Transverse colon (tissue), 4 donors: ENCODE data around the gene GRAP2. TPM values are rescaled to one million over a fixed set of nuclear protein-coding genes. Genes with fewer than 3 reads are reported as not detected.

Experiments used
- DNase-seq: peaks from one replicate; pipeline ENCODE4 v3.0.0-alpha.2; 2019
- H3K27ac ChIP-seq, 4 donors: fragments of 200-600 bp; sonication (generic); 2 replicates each; pipeline ENCODE4 v1.5.1; 2016 to 2018; ENCODE audit warnings: inconsistent platforms in 4 of 4
- H3K27me3 ChIP-seq: fragments of 200-600 bp; sonication (generic); 2 replicates; pipeline ENCODE4 v1.5.1; 2017; ENCODE audit warnings: inconsistent platforms
- H3K36me3 ChIP-seq, 4 donors: fragments of 200-600 bp; sonication (generic); 2 replicates each; pipeline ENCODE4 v1.5.1; 2017 to 2019; ENCODE audit warnings: inconsistent platforms in 4 of 4
- H3K4me1 ChIP-seq, 4 donors: fragments of 200-600 bp; sonication (generic); 2 replicates each; pipeline ENCODE4 v1.5.1; 2017 to 2020; ENCODE audit warnings: inconsistent platforms in 4 of 4
- H3K4me3 ChIP-seq, 4 donors: fragments of 200-600 bp; sonication (generic); 1 replicate in 1 of 4; 2 replicates in 3 of 4; pipeline versions ENCODE4 v1.5.1 to v1.6.1; 2017 to 2019; ENCODE audit warnings: inconsistent platforms in 4 of 4
- H3K9me3 ChIP-seq, 2 donors: fragments of 200-600 bp; sonication (generic); 2 replicates each; pipeline ENCODE4 v1.5.1; 2017 to 2019; ENCODE audit warnings: inconsistent platforms in 2 of 2
- CTCF ChIP-seq, 5 experiments: fragments of 200-600 bp in 3 of 5; fragments of 450-650 bp in 2 of 5; sonication (generic) in 3 of 5; IDR thresholded peaks; 1 replicate in 2 of 5; 2 replicates in 3 of 5; pipeline ENCODE4 v1.5.1; 2016 to 2017; ENCODE audit warnings: antibody characterized with exemption in 5 of 5, inconsistent platforms in 3 of 5, mild to moderate bottlenecking in 2 of 5, moderate library complexity in 1 of 5
- EP300 ChIP-seq: sonication (generic); formaldehyde crosslinking; IDR thresholded peaks from one replicate; pipeline ENCODE4 v1.6.1; 2017; ENCODE audit warnings: antibody characterized with exemption, low read depth
- POLR2A ChIP-seq: fragments of 450-650 bp; IDR thresholded peaks from one replicate; pipeline ENCODE4 v1.6.1; 2016; ENCODE audit warnings: antibody characterized with exemption, mild to moderate bottlenecking, moderate library complexity
- POLR2AphosphoS5 ChIP-seq, 3 donors: sonication (generic); formaldehyde crosslinking; IDR thresholded peaks; one replicate each; pipeline ENCODE4 v1.6.1; 2016; ENCODE audit warnings: antibody characterized with exemption in 3 of 3
- WGBS, 2 donors: methylation state at CpG; one replicate each; pipeline ENCODE4 v1.1.5; 2018; ENCODE audit warnings: low coverage in 1 of 2; 5-methylcytosine and 5-hydroxymethylcytosine counted together
- in situ Hi-C, 4 donors: fragments of 200-750 bp; cut with MboI; loops; one replicate each; pipeline versions ENCODE4 v1.15.0 to v1.15.1; 2017; ENCODE audit warnings: low sequenced_read_pairs in 3 of 4, low pct_ligation_motif_present in 1 of 4, low pct_unique_long_range_greater_than_20kb in 1 of 4
- intact Hi-C: fragments of 100-400 bp; cut with DNase I; formaldehyde crosslinking; loops from one replicate; pipeline ENCODE4 v1.15.1; 2023; ENCODE audit warnings: low total_unique reads
- total RNA-seq, 4 donors: library from RNA; depleted of rRNA; stranded (reverse); fragments of >200 nt; gene quantifications; one replicate each; pipeline ENCODE4 v1.1.0, GENCODE V29; 2016

GRAP2 gene
- total RNA-seq, 4 donors from 2014 or later, result 0.60 to 28.4 (median 4.9) TPM

- Histone ChIP-seq H3K4me3 (no peak overlapping the region), H3K27me3 (no peaks in the 10 kb centered on the region), H3K9me3 (no peaks in the 10 kb centered on the region), H3K27ac (peak overlapping the region in 2 of 4 donors; percentile 4 to 38), H3K4me1 (peaks cover 0 to 7% (median under 1%) of the 10 kb centered on the region in 4 donors), H3K36me3 (no peaks in the 10 kb centered on the region)
- TF ChIP-seq CTCF (IDR thresholded peaks at IDR 0.05), result no peak
- intact Hi-C loops, result no loop called here
- 77 to 89% methylated on average over 3 to 13 of the region's 13 CpGs for WGBS, 2 donors
- peak; percentile 49 for DNase-seq
- in situ Hi-C loops, result no loop called here
Measured at GRCh38 chr22:39960791-39961746, 60.2 kb downstream of the GRAP2 start.

DNA sequence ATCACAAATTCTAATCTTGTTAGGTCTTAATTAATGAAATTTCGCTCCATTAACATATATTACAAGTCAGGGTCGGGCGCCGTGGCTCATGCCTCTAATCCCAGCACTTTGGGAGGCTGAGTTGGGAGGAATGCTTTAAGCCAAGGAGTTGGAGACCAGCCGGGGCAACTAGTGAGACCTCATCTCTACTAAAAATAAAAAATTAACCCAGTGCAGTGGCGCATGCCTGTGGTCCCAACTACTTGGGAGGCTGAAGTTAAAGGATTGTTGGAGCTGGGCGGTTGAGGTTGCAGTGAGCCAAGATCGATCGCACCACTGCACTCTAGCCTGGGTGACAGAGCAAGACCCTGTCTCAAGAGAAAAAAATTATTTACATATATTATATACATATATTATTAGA is 61.2 kb downstream of the GRAP2 start:
- intact Hi-C loops, result no loop called here
- in situ Hi-C loops, result no loop called here
- no peak for TF ChIP-seq CTCF (IDR thresholded peaks at IDR 0.05)
- no peak for TF ChIP-seq POLR2AphosphoS5 (IDR thresholded peaks at IDR 0.05)
- no peak for TF ChIP-seq POLR2A
- no peak for TF ChIP-seq EP300
- no peaks in the 10 kb centered on the region for H3K9me3 ChIP-seq
- H3K36me3 ChIP-seq, result no peaks in the 10 kb centered on the region
- WGBS, 2 donors, result 87 to 90% methylated on average over 9 of the region's 9 CpGs
- H3K27ac ChIP-seq, result no peak overlapping the region
- peaks cover 0 to 12% (median 5%) of the 10 kb centered on the region in 4 donors for H3K4me1 ChIP-seq
- no peak overlapping the region for H3K4me3 ChIP-seq
- no peak for DNase-seq
- H3K27me3 ChIP-seq, result no peaks in the 10 kb centered on the region

- no peak for DNase-seq
- H3K4me3 ChIP-seq, result no peak overlapping the region
- H3K27ac ChIP-seq, result no peak overlapping the region
- H3K27me3 ChIP-seq, result no peaks in the 10 kb centered on the region
- TF ChIP-seq POLR2A, result no peak
- no peak for TF ChIP-seq EP300
- TF ChIP-seq CTCF (IDR thresholded peaks at IDR 0.05), result no peak
- TF ChIP-seq POLR2AphosphoS5 (IDR thresholded peaks at IDR 0.05), result no peak
- intact Hi-C loops, result no loop called here
- 70 to 79% methylated on average over 2 to 5 of the region's 5 CpGs for WGBS, 2 donors
- no peaks in the 10 kb centered on the region for H3K9me3 ChIP-seq
- in situ Hi-C loops, result no loop called here
- peaks cover 0 to 20% (median 12%) of the 10 kb centered on the region in 4 donors for H3K4me1 ChIP-seq
- H3K36me3 ChIP-seq, result no peaks in the 10 kb centered on the region
Measured at GRCh38 chr22:39965748-39966147, 64.9 kb downstream of the GRAP2 start.

DNA sequence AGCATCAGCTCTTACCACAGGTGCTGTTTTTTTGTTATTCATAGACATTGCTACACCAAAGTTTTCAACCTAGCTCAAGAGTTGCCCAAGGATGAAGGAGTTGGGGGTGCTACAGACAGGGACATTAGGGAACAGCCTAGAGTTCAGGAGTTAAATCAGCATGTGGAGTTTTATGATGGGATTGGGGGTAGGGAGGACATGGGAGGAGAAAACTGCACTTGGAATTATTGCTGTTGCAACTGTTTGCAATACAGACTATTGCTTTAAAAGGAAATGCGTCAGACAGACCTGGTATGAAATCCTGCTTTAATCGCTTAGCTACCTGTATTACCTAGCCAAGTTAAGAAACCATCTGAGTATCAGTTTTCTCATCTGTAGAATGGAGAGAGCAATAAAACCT is 65.6 kb downstream of the GRAP2 start:
- in situ Hi-C loops (no loop called here), intact Hi-C loops (no loop called here)
- TF ChIP-seq POLR2A, result no peak

More for the DNA sequence above, 65.6 kb downstream of the GRAP2 start:
- H3K27ac ChIP-seq, result peak overlapping the region; percentile 55 to 76 (median 68)
- no peaks in the 10 kb centered on the region for H3K36me3 ChIP-seq
- 58 to 61% methylated on average over 2 of the region's 2 CpGs for WGBS, 2 donors
- H3K4me3 ChIP-seq, result no peak overlapping the region
- no peaks in the 10 kb centered on the region for H3K27me3 ChIP-seq
- no peak for DNase-seq
- H3K9me3 ChIP-seq, result no peaks in the 10 kb centered on the region
- peaks cover 0 to 20% (median 12%) of the 10 kb centered on the region in 4 donors for H3K4me1 ChIP-seq
